Thyroid gland (tissue), 4 donors: ENCODE data around the gene CNTROB. TPM values are rescaled to one million over a fixed set of nuclear protein-coding genes. Genes with fewer than 3 reads are reported as not detected.

Source experiments
- DNase-seq, 2 donors: peaks; one replicate each; pipeline ENCODE4 v3.0.0-alpha.2; 2019
- H3K27ac ChIP-seq, 3 donors: fragments of 200-600 bp; sonication (generic); 1 replicate in 2 of 3; 2 replicates in 1 of 3; pipeline ENCODE4 v1.5.1; 2016 to 2019; ENCODE audit warnings: mild to moderate bottlenecking in 1 of 3, moderate library complexity in 1 of 3
- H3K27me3 ChIP-seq: fragments of 200-600 bp; sonication (generic); one replicate; pipeline ENCODE4 v1.5.1; 2019
- H3K36me3 ChIP-seq, 2 donors: fragments of 200-600 bp; sonication (generic); one replicate each; pipeline ENCODE4 v1.5.1; 2016 to 2019
- H3K4me1 ChIP-seq, 2 donors: fragments of 200-600 bp; sonication (generic); one replicate each; pipeline ENCODE4 v1.5.1; 2017 to 2019
- H3K4me3 ChIP-seq, 3 donors: fragments of 200-600 bp; sonication (generic); replicated peaks in 1 of 3; 1 replicate in 2 of 3; 2 replicates in 1 of 3; pipeline ENCODE4 v1.5.1; 2016; ENCODE audit warnings: mild to moderate bottlenecking in 1 of 3
- H3K9me3 ChIP-seq: fragments of 200-600 bp; sonication (generic); one replicate; pipeline ENCODE4 v1.5.1; 2017
- POLR2A ChIP-seq, 2 donors: fragments of 450-650 bp; IDR thresholded peaks; one replicate each; pipeline ENCODE4 v1.6.1; 2017; ENCODE audit warnings: antibody characterized with exemption in 2 of 2, mild to moderate bottlenecking in 2 of 2, moderate library complexity in 1 of 2
- WGBS, 2 donors: methylation state at CpG; one replicate each; pipeline ENCODE4 v1.1.5; 2017; 5-methylcytosine and 5-hydroxymethylcytosine counted together
- intact Hi-C: fragments of 100-400 bp; cut with DNase I; formaldehyde crosslinking; loops from one replicate; pipeline ENCODE4 v1.15.1; 2023
- total RNA-seq, 4 donors: library from RNA; depleted of rRNA; stranded (reverse); fragments of >200 nt; gene quantifications; one replicate each; pipeline ENCODE4 v1.2.3, GENCODE V29; 2016
- TF ChIP-seq, protein P1 (sequence below), 6 experiments: fragments of 200-600 bp in 3 of 6; fragments of 450-650 bp in 3 of 6; sonication (generic) in 3 of 6; IDR thresholded peaks; one replicate each; pipeline ENCODE4 v1.5.1; 2016 to 2019; ENCODE audit warnings: antibody characterized with exemption in 6 of 6, mild to moderate bottlenecking in 2 of 6, inconsistent platforms in 1 of 6, moderate library complexity in 1 of 6

The CNTROB gene
- total RNA-seq, 4 donors from 2014 or later: 21.0 to 35.9 (median 28.0) TPM

DNA sequence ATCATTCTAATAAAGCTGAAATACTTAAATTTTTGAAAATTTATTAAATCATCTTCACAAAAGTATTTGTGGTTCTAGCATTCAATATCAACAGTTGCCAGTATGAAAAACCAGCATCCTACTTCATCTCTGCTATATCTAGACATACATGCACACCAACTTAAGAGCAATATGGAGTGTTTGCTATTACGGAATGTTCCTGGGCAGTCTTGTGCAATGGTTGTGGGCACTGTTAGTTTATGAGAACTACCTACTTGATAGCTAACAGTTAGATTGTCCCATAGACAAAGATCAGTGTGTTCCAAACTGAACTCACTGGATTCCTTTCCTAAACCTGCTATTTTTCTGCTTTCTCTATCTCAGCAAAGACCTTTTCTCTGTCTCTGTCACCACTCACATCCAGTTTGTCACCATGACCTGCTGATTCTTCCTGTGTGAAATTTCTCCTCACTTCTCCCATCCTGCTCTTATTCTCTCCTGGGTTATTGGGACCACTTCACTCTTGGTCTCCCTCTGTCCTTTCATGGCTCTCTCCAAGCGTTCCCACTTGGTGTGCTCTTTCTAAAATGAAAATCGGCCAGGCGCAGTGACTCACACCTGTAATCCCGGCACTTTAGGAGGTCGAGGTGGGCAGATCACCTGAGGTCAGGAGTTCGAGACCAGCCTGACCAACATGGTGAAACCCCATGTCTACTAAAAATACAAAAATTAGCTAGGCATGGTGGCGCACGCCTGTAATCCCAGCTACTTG is 27.7 kb downstream of the CNTROB start:
- Histone ChIP-seq H3K27ac (no peak overlapping the region), H3K4me1 (no peaks in the 10 kb centered on the region), H3K36me3 (no peaks in the 10 kb centered on the region), H3K4me3 (no peak overlapping the region), H3K9me3 (no peaks in the 10 kb centered on the region), H3K27me3 (no peaks in the 10 kb centered on the region)
- TF ChIP-seq, protein P1, sequence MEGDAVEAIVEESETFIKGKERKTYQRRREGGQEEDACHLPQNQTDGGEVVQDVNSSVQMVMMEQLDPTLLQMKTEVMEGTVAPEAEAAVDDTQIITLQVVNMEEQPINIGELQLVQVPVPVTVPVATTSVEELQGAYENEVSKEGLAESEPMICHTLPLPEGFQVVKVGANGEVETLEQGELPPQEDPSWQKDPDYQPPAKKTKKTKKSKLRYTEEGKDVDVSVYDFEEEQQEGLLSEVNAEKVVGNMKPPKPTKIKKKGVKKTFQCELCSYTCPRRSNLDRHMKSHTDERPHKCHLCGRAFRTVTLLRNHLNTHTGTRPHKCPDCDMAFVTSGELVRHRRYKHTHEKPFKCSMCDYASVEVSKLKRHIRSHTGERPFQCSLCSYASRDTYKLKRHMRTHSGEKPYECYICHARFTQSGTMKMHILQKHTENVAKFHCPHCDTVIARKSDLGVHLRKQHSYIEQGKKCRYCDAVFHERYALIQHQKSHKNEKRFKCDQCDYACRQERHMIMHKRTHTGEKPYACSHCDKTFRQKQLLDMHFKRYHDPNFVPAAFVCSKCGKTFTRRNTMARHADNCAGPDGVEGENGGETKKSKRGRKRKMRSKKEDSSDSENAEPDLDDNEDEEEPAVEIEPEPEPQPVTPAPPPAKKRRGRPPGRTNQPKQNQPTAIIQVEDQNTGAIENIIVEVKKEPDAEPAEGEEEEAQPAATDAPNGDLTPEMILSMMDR (IDR thresholded peaks at IDR 0.05): no peak
- WGBS, 2 donors: 91 to 94% methylated on average over 9 of the region's 9 CpGs
- DNase-seq: no peak
- intact Hi-C loops: no loop called here

DNA sequence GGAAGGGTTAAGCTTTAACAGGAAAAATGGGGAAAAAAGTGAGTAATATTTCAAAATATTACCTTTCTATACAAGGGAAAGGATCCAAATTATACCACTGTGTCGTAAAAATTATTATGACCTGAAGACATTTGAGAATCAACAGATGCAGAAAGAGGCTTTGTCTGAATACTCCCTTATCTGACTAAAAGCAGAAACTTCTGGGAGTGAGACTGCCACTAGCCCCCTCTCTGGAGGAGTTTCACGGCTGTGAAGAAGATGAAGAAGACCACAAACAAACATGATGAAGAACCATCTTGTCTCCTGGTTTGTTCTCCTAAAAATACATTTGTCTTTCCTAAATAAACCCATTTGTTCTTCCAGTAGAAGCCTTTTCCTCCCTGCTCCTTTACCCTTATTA is 29.4 kb downstream of the CNTROB start:
- WGBS, 2 donors: 57 to 58% methylated on average over 2 of the region's 2 CpGs
- H3K27ac ChIP-seq: no peak overlapping the region
- no peak for TF ChIP-seq POLR2A (IDR thresholded peaks at IDR 0.05)
- TF ChIP-seq, protein P1 (IDR thresholded peaks at IDR 0.05): no peak
- H3K27me3 ChIP-seq: no peaks in the 10 kb centered on the region
- intact Hi-C loops: no loop called here
- no peak for DNase-seq
- no peak overlapping the region for H3K4me3 ChIP-seq
- no peaks in the 10 kb centered on the region for H3K9me3 ChIP-seq
- no peaks in the 10 kb centered on the region for H3K4me1 ChIP-seq
- no peaks in the 10 kb centered on the region for H3K36me3 ChIP-seq

DNA sequence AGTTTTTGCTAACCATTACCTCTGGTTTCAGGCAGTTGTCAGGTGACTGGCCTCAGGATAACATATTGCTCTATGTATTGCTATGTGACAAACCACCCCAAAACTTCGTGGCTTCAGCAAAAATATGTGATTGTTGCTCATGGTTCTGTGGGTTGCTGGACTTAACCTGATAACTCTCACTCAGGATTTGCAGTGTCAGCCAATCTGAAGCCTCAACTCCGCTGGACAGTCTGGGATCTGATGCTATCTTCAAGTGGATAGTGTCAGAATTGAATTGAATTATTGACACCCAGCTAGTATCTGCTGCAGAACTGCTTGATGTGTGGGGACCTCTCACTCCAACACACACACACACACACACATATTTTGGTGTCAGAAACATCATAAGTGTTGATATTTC is 35.7 kb downstream of the CNTROB start:
- H3K36me3 ChIP-seq: no peaks in the 10 kb centered on the region
- 55 to 63% methylated on average over 2 of the region's 2 CpGs for WGBS, 2 donors
- no peak overlapping the region for H3K27ac ChIP-seq
- no peaks in the 10 kb centered on the region for H3K27me3 ChIP-seq
- no peak for DNase-seq
- no peaks in the 10 kb centered on the region for H3K4me1 ChIP-seq
- no peak for TF ChIP-seq POLR2A (IDR thresholded peaks at IDR 0.05)
- TF ChIP-seq, protein P1 (IDR thresholded peaks at IDR 0.05): no peak
- intact Hi-C loops: no loop called here
- H3K4me3 ChIP-seq: no peak overlapping the region
- no peaks in the 10 kb centered on the region for H3K9me3 ChIP-seq

DNA sequence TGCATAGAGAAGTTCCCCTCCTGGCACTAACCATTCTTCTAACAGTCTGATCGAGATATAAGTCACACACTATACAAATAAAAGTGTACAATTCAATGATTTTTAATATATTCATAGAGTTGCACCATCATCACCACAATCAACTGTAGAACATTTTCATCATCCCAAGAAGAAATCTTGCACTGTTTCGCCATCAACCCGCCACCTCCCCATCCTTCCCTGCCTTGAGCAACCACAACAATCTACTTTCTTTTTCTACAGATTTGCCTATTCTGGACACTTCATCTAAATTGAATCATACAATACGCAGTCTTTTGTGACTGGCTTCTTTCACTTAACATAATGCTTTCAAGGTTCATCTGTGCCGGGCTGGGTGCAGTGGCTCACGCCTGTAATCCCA is 37.4 kb downstream of the CNTROB start:
- Histone ChIP-seq H3K4me1 (no peaks in the 10 kb centered on the region), H3K36me3 (no peaks in the 10 kb centered on the region), H3K27ac (no peak overlapping the region), H3K4me3 (no peak overlapping the region), H3K27me3 (no peaks in the 10 kb centered on the region), H3K9me3 (no peaks in the 10 kb centered on the region)
- no peak for DNase-seq
- WGBS, 2 donors: 90 to 92% methylated on average over 6 of the region's 6 CpGs
- intact Hi-C loops: no loop called here
- no peak for TF ChIP-seq POLR2A (IDR thresholded peaks at IDR 0.05)
- TF ChIP-seq, protein P1 (IDR thresholded peaks at IDR 0.05): no peak

DNA sequence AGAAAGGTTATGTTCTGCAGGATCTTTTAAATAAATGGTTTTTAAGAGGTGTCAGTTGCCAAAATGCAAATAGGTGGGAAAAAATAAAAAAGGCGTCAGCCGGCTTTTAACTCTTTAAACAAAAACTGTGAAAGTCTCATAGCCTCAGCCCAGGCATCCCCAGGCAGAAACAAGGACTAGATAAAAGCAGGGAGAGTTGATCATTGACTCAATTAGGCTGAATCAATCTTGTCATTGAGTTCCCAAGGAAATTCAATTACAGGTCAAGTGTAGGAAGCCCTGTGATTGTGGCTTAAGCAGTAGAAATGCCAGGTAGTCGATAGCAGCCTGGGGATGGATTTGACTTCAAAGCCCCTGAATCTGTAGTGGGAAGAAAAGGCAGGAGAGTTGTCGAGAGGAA is 39.6 kb downstream of the CNTROB start:
- no peaks in the 10 kb centered on the region for H3K9me3 ChIP-seq
- DNase-seq: no peak
- TF ChIP-seq, protein P1 (IDR thresholded peaks at IDR 0.05): no peak
- no peak for TF ChIP-seq POLR2A (IDR thresholded peaks at IDR 0.05)
- H3K4me3 ChIP-seq: no peak overlapping the region
- 57 to 65% methylated on average over 4 of the region's 4 CpGs for WGBS, 2 donors
- H3K36me3 ChIP-seq: no peaks in the 10 kb centered on the region
- intact Hi-C loops: no loop called here
- no peaks in the 10 kb centered on the region for H3K27me3 ChIP-seq
- no peak overlapping the region for H3K27ac ChIP-seq
- no peaks in the 10 kb centered on the region for H3K4me1 ChIP-seq
